HPDE6-E6E7 (cell line): ENCODE results near the gene TIAM1.

Experiments
- DNase-seq: peaks from one replicate; pipeline ENCODE4 v3.0.0; 2011; ENCODE audit warnings: missing footprints; ENCODE audit errors: extremely low spot score

The TIAM1 gene

DNA sequence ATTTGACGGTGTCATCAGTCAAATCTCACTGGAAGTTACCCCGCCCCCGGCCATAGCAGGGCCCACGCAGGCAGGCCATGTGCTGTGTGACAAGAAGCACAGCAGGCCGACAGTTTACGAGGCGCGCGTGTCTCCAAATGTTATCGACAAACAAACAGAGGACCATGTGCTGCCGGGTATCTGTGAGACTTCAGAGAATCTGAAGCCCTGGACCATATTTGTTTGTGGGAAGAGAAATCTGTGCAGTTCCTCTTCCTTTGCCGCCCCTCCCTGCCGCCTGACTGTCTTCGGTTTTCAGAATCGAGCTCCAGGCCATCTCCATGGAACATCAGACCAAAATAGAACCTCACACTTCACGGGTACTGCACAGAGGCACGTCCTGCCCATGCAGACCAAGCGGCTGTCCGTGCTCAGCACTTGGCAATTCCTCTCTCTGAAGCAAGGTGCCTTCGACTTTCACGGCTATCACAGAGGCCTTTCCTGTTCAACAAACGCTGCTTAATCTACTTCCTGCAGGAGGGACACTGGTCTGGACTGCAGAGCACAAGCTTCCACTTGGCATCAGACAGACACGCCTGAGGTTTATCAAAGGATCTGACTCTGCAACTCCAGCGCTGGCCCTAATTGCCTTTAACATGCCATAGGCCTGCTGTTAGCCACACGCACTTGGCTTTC, 170.0 kb downstream of the TIAM1 start:
- no peak for DNase-seq

DNA sequence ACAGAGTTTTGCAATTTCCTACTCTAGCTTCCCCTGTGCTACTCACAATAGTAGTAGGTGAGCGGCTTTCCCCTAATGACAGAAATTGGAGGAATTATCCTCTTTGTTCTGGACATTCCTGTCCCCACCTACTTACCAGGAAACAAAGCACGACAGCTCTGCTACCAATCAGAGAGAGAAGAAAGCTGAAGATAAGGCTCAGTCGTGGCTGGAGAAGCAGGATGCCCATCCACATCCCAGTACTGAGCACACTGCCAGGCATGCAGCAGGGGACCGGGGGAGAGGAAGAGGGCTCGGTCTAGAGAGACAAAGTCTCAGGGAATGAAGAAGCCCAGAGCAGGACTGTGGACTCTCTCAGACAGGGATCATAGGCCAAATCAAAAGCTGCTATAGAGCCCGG, 171.7 kb downstream of the TIAM1 start:
- DNase-seq: no peak

DNA sequence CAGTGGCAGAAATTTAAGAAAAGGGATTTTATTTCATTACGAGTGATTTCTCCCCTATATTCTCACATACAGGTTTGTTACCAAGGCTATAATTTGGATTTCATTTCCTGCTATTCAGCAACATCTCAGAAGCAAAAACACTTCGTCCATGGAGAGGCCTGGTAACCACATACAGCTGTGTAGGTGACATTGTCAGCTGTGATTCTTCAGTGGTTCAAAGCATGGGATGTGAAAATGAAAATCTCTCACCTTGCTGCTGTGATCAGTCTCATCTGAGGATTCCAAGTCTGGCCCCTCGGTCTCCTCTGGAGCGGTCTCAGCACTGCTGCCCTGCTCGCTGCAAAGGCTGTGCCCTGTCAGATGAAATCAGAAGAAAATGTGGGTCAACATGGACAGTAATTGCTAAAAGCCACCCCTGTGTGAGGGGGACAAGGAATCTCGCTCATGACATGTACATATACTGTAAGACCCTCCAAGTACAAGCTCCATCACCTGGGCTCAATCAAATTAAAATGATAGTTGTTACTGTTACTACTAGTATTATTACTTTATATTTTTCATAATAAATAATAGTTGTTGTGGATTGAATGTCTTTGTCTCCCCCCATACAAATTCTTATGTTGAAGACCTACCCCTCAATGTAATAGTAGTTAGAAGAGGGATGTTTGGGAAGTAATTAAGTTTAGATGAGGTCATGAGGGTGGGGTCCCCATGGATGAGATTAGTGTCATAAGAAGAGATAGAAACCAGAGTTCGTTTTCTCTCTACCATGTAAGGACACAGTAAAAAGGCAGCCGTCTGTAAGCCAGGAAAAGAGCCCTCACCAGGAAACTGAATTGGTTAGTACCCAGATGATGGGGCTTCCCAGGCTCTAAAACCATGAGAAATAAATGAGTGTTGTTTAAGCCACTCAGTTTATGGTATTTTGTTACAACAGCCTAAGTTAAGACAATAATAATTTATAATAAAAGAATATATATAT, 179.1 kb downstream of the TIAM1 start:
- no peak for DNase-seq

DNA sequence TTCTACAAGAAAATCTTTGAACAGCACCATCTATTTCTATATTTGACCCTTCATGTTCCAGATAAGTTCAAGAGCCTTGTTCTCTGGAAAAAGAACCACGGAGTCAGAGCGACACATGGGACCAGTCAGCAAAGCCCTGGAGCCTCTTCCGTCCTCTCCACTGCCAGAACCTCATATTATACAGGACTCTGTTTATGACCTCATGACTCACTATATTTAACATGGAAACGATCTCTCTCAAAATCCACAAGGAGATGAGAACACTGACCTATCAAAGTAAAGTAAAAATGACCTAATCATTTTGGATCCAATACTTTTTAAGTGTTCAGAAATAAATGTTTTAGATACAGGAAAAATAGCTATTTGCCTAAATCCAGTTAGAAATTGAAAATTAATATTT, 181.2 kb downstream of the TIAM1 start:
- no peak for DNase-seq

DNA sequence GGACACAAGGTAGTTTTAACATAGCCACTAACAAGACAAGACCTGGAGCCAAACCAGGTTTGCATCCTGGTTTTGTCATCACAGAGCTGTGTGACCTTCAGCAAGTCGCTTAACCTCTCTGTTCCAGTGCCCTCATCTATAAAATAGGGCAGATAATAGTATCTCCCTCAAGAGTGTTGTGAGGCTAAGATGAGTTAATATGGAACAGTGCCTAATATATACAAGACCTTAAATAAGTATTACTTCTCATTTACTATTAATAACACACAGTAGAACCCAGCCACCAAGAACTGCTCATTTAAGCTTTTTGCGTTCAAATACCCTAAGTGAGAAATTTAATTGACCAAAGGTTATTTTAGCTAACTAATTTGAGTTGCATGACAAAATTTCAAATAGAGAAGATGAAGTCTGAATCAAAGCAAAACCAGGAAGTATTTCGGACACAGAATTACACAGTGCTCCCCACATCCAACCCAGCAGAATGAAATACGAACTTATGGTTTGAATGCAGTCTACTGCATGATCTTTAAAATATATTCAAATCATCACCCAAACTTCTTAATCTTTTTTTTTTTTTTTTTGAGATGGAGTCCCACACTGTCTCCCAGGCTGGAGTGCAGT, 181.9 kb downstream of the TIAM1 start:
- no peak for DNase-seq

DNA sequence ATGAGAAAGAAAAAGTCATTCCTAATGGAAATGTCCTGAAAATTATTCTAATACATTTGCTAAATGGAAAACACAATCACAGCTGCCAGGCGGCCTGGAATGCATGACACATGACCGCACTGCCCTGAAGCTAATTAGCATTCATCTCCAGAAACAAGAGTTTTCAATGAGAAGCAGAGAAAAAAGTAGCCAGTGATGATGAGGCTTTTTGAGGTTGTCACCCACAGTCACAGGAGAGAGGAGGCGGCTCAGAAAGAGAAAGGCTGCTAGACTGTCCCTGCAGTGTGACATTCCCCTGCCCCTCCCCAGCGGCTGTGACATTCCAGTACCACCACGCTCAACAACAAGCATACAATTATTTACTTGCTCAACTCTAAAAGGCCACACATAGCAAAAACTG, 182.9 kb downstream of the TIAM1 start:
- DNase-seq: peak; percentile 32

DNA sequence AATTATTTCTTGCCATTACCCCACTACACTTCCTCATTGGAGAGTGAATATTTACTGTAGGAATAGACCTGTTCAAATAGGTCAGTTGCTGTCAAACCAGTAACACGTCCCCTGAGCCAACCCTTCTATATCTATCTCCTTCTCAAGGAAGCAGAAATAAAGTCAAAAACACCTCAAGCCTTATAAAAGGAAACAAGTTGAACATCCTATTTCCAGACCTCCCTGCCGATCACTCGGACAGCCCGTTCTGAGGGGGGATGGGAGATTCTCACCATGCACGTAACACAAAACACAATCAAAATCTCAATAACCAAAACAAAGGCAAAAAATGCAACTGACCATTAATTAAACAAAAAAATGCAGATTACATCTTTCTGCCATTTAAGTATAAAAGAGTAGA, 184.3 kb downstream of the TIAM1 start:
- DNase-seq: no peak

DNA sequence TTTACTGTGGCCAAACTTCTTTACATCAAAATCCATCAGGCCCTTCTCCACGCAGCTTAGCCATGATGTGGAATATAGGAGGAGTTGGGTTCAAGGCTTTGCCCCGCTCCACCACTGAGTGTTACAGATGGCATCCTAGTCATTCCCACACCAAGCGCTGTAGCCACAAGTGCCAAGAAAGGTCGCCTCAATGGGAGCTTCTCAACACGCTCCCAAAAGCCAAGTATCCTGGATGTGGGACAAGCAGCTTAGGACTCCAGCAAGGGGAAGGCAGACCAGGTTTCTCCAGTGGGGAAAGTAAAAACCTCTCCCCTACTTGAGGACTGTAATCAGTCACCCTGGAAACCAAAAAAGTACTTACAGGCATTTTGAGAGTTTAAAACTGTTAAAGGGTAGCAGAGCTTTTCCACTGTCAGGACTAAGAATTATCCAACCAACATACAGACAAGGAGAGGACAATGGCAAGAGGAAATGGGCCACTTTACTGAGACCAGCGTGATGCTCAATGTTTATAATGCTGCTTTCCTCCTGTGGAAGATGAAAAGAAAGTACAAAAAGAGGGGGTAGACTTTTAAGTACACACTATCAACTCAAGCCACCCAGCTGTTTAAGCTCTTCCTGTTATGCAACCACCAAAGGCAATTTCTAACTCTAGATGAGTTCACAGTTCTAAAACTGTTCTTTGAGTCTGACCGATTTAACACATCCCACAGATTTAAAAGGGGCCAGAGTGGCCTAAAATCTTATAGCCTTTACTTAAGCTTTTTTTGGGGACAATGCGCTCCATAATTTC, 185.1 kb downstream of the TIAM1 start:
- DNase-seq: no peak

DNA sequence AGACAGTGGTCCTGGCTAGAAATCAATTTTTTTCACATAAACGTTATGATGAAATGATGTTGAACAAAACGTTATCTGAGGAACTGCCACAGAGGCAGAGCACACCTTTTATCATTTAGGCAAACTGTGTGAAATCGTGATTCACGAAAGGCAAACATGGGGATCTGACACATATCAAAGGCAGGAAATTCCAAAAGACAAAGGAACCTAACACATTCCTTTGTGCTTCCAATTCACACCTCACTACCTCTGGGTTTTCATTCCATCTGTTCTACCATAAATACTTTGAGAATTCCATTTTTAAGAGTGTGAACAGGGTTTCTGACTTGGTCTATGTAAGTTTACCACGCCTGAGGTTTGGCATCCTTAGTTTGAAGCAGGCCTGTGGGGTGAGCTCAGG, 186.3 kb downstream of the TIAM1 start:
- DNase-seq: no peak

DNA sequence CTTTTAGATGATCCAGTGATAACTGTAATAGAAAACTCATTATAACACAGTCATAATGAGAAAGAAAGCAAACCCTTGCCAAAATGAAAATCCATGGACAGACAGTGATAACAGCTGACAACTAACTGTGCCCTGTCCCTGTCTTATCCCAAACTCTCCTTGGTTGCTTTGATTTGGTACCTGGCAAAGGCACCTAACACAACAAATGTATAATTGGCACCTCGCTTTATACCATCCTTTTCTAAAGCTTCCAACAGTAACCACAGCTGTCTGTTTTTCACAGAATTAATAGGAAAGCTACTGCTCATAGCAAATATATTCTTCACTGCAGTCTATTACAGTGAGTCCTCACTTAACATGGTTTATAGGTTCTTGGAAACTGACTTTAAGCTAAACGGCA, 187.4 kb downstream of the TIAM1 start:
- no peak for DNase-seq

DNA sequence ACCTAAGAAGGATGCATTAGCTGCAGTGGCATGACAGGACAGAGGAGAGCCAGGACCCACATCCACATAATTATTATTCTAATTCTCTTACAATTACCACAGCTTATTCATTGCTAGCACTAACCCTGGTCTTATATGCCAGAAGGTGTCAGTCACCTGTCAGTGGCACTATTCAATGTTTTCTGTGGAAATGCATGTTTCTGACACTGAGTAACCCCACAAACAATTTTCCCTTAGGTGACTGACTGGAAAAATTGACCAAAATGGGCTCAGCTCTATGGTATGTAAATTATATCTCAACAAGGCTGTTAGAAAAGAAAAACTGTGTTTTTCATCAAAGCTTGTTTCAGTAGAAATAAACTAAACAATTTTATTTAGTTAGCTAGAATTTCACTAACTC, 187.9 kb downstream of the TIAM1 start:
- DNase-seq: no peak

DNA sequence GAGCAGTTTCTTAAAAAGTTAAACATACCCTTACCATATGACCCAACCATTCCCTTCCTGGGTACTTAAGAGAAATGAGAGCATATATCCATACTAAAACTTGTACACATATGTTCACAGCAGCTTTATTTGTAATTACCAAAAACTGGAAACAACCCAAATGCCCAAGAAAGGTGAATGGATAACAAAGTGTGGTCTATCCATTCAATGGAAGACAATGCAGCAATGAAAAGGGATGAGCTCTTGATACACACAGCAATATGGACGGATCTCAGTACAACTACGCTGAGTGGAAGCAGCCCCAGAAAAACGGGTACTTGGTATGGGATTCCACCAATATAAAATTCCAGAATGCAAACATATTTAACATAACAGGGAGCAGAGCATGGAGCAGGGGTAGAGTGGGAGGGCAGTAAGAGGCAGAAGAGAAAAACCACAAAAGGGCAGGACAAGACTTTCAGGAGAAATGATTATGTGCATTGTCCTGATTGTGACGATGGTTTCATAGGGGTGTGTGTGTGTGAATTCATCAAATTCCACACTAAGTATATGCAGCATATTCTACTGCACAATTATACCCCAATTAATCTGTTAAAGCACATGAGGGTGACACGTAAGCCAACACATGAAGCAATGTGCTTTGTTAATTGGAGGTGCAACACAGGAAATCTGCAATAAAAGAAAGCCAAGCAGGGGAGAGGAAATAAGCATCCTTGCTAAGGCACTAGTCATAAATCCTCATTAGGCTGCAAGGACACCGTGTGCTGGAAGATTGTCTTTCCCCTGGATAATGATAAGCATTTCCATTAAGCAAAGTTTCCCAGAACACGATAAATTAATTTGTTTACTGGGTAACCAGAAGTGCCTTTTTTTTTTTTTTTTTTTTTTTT, 192.7 kb downstream of the TIAM1 start:
- DNase-seq: no peak

DNA sequence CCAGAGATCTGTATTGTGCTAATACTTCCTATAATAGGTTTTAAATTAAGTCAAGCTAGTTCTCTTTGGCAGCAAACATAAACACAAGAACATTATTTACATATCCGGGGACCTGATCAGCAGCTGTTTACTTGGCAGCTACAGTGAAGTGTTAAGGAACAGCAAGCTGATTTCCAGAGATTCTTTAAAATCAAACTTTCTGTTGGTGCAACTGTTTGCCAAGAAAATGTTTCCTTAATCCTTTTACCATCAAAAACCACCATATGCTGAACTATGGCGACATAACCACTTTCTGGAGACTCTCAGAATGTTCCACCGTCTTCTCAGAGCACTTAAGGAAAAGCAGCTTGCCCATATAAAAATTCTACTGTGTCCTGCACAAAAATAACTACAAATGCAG, 198.8 kb downstream of the TIAM1 start:
- no peak for DNase-seq

DNA sequence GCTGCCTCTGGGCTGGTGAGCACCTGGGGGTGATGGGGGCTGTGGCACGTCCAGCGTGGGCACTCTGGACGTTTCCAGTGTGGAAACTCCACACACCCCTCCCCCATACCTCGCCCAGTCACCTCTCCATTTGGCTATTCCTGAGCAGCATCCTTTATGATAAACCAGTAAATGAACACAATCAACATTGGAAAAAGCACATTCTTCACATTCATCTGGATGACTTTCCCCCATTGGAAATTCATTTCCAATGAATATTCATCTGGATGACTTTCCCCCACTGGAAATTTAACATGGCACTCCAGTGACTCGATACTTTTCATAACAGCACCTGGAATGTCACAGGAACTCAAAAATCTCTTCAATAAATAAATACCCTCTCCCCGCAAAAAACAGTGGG, 201.0 kb downstream of the TIAM1 start:
- no peak for DNase-seq

DNA sequence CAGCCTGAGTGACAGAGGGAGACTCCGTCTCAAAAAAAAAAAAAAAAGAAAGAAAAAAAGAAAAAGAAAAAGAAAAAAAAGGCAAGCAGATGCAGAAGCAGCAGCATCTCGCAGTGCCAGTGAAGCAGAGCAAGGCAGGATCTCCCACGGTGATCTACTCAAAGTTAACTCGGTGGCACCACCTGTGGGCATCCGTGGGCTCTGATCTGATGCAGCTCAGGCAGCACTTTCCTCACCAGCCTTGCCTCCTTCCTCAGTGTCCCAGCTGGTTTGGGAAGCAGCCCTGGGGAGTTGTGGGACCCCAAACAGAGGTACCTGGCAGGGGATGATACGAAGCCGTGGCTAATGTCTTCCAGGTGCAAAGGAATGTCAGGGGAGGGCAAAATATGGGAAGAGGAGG, 201.5 kb downstream of the TIAM1 start:
- DNase-seq: no peak

DNA sequence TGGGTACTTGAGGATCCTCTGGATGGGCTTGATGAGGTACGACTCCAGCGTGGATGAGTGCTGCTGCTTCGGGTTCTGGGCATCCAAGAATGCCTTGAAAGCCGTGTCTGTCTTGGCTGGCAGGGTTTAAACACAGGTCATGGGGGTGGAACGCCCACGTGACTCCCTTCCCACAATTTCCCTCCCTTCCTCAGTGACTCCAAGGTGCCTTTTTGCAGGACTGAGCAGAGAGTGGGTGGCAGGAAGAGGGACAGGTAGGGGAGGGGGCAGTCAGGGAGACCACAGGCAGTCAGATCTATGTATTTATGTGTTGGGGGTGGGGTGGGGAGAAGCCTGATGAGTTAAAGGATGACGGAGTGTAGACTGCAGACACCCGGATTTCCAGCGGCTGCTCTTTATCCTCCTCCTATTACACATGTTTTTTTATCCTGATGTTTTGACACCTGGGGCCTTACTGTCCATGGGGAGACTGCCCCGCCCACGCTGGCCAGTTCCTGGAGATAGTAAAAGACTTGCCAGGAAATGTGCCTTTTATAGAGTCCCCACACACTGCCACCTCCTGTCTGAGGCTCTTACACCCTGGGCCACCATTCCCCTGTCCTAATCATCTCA, 202.6 kb downstream of the TIAM1 start:
- DNase-seq: no peak

DNA sequence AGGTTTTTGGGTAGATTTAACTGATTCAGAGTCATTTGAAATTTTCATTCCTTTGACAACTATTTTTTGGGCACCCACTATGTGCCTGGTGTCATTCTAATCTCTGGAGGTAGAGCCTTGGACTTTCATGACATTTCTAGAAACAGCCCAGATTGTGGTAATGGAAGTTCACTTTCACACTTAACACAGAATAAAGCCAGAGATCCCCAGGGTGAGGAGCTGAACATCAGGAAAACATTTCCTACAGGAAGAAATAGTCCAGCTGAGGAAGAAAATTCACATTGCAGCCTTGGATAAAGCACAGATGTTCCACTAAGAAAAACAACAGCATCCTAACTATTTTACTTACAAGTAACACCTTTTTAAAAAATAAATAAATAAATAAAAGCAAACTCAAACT, 203.4 kb downstream of the TIAM1 start:
- no peak for DNase-seq

DNA sequence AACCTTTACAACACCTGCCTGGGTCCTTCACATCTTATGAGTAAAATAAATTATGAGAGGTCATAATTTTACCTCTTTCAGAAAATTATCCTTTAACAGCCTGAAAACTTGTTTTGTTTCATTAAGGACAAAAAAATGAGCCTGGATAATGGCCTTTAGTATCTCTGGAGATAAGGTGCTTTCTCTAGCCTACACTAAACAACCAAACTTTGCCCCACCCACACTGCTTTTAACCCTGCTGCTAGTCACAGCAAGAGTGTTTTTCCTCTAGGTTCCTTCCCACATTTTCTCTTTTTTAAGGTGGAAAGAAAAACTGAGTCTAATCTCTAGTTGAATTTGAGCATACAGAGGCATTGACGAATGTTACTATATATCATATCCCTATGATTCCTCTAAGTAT, 204.0 kb downstream of the TIAM1 start:
- no peak for DNase-seq

DNA sequence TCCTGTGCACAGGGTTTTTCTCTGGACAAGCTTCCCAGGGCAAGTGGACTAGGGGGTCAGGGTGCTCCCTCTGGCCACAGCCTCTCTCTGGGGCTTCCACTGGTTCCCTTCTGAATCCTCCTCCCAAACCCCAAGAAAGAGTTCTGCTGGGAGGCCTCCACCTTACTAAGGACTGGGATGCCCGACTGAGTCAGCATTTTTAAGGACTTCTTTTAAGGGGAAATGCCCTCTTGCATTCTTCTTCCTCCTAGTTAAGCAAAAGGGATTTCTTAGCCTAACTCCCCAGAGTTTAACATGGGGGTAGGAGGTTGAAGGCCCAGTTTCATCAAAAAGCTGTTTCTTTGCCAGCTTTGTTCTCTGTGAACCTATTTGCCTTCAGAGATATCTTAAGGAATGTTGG, 206.1 kb downstream of the TIAM1 start:
- no peak for DNase-seq

DNA sequence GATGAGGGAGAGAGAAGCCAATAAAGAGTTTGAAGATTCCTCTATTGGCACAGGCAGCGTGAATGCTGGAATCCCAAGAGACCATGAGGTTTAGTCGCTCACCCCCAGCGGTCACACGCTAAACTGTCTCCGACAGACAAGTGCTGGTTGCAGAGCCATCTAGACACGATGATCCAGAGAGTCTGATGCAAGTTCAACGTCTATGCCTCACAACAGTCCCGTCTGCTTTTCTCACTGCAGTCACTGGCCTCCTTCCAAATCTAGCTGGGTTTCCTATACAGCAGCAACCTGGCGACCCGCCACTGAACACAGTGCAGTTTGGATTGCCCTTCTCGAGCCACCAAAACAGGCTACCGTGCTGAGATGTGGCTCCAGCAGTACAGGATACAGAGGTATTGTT, 207.2 kb downstream of the TIAM1 start:
- no peak for DNase-seq
